A172 (cell line): ENCODE measurements around the gene ARHGAP10. TPM values are rescaled to one million over a fixed set of nuclear protein-coding genes. Genes with fewer than 3 reads are reported as not detected.
A peak's percentile ranks its signal among the peaks of the same experiment; 100 is the strongest.

Experiments
- DNase-seq: peaks from one replicate; pipeline ENCODE4 v3.0.0-alpha.2; 2015; ENCODE audit warnings: low spot score
- total RNA-seq: library from RNA; depleted of rRNA; stranded (reverse); fragments of >200 nt; shearing (Covaris generic); gene quantifications from 2 replicates; pipeline ENCODE4 v1.2.3, GENCODE V29; 2014

ARHGAP10 gene
- total RNA-seq, 1 experiment from 2014 or later: 9.1 TPM

GRCh38 chr4:148030193-148030873, 298.4 kb downstream of the ARHGAP10 start:
- no peak for DNase-seq

GRCh38 chr4:148034813-148035212, 302.9 kb downstream of the ARHGAP10 start:
- DNase-seq: no peak

GRCh38 chr4:148041606-148042329, 309.9 kb downstream of the ARHGAP10 start:
- DNase-seq: no peak

- no peak for DNase-seq
Measured at GRCh38 chr4:148044089-148044911, 312.4 kb downstream of the ARHGAP10 start.

- DNase-seq: no peak
Measured at GRCh38 chr4:148044912-148045352, 313.0 kb downstream of the ARHGAP10 start.

GRCh38 chr4:148048598-148048997, 316.7 kb downstream of the ARHGAP10 start:
- no peak for DNase-seq

DNA sequence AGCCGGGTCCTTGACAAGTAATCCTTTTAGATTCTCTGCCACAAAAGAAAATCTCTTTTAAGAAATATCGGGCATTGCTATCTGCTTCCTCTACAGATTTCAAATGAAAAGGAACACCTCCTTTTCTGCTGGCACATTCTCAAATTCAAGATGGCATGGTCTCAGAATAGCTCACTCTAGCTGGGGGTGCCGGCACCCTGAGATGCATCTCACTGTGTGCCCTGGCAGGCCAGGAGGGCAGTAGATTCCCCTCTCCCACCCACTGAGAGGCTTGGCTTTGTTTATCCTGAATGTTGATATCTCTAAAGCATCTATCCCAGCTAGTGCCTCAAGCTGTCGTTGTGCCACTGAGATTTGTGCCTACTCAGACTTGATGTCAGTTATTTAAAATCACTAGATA, 319.5 kb downstream of the ARHGAP10 start:
- no peak for DNase-seq

- no peak for DNase-seq
Measured at GRCh38 chr4:148052448-148052847, 320.6 kb downstream of the ARHGAP10 start.

GRCh38 chr4:148053298-148054003, 321.6 kb downstream of the ARHGAP10 start:
- no peak for DNase-seq

- peak; percentile 6 for DNase-seq
Measured at GRCh38 chr4:148054275-148054674, 322.4 kb downstream of the ARHGAP10 start.

- no peak for DNase-seq
Measured at GRCh38 chr4:148055844-148056243, 324.0 kb downstream of the ARHGAP10 start.

DNA sequence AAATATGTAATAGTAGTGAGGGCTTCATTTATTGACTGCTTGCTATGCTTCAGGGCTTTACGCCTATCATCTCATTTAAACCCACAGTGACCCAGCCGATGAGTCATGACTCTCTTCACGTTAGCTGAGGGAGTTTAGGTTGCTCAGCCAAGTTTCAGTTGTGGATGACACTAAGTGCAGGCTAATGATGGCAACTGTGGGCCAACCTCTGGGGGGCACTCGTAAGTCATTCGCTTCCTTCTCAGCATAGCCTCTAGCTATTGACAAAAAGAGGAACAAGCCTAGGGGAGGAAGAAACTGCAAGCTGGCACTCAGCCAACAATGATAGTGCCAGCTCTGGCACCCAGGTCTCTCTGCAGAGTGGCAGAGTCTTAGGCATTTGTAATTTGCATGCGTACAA, 325.0 kb downstream of the ARHGAP10 start:
- DNase-seq: peak; percentile 35

GRCh38 chr4:148057516-148057915, 325.6 kb downstream of the ARHGAP10 start:
- no peak for DNase-seq

GRCh38 chr4:148057984-148058859, 326.3 kb downstream of the ARHGAP10 start:
- no peak for DNase-seq

DNA sequence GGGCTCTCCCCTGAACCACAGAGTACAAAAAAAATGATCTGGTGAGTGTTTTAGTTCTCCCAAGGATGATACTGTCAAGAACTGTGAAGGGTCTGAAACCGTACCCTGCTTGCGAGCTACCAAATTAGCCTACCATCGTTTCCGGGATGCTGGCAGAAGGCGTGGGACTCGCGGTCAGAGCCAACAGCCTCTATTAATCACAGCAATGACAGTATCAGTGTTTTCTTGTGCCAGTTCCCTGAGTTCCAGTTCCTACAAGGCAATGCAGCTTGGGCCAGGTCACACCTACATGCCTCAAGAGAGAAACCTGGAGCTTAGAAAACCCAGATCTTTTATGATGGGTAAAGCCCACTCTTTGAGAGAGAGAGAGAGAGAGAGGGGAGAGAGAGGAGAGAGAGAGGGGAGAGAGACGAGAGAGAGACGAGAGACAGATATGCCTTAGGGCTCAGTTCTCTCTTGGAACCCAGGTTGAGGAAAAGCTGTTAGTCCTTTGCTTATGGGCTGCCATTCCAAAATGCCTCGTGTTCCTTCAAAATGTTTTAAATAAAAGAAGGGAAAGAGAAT, 327.8 kb downstream of the ARHGAP10 start:
- no peak for DNase-seq

DNA sequence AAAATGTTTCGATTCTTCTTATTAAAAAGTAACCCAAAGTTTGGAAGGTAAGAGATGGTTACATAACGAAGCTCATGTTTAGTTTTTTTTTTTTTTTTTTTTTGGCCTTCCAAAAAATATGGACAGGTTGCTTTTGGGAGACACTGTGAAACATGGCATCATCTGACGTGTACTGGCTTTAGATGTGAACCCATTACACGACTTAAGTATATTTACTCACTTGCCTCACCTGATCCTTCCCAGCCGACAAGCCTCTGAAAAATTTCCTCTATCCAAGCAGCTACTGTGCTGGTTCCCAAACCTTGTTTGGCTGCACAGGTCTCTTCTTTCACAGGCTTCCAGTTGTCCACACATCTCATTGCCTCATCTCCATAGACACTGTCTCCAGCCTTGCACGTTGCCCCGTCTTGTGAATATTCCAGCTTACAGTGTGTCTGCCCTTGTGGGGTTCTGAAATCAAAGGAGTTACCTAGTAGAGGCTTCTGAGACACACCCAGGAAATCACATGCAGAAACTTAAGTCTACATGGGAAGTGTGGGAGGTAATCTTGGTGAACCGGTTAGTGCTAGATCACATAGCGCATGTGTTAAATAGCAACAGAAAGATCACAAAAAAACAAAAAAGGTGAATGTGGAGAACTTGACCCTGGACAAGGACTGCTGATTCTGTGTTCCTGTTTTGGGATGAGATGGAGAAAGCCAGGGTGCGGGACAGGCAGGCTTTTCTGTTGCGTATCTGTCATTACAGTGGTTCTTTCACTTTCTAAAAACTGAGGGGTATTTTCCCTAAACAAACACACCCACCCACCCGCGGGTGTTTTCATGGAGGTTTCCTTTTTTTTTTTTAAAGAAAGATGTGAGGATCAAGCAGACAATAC, 328.6 kb downstream of the ARHGAP10 start:
- no peak for DNase-seq

DNA sequence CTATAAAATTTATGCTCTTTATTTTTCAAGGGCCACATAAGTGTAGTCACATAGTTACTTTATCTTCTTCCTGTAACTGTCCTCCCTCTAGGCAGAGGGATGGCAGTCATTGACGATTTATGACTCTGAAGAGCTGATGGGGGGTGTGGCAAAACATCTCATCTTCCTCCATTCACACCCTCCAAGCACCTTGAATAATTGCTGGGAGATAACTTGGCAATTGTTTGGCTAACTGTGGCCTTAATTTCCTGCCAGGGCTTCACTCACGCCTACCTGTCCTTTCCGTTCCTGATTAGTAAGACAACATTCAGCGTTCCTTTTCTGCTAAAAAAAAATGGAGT, 329.2 kb downstream of the ARHGAP10 start:
- DNase-seq: no peak

- DNase-seq: no peak
Measured at GRCh38 chr4:148061795-148062194, 329.9 kb downstream of the ARHGAP10 start.

DNA sequence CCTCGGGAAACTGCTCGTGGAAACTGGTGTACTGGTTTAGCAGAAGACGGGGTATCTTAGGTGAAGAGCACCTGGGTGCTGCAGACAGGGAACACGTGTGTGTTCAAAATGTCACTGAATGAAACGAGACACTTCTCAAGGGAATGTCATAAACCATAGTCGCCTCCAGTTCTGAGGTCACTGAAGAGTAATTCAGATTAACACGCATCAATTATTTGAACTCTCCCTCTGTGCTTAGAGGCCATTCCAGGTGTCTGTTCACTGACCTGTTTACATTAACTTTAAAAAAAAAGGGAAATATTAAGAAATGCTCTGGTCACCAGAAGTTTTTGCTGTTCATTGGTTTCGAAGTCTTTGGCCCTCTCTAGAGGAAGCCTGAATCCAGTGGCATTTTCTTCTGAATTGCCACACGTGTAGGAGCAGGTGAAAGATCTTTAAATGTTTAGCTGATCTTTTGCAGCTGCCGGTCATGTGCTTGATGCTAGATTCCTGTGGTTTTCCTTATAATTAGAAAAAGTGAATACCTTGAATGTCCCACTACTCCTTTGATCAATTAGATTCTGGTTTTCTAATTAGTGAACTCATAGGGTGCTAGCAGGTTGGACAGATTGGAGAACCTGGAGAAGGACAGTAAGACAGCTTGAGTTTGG, 330.5 kb downstream of the ARHGAP10 start:
- DNase-seq: no peak
